Duodenal mucosa (tissue), 2 donors: ENCODE data around the gene UBA52.

Experiments
- H3K27ac ChIP-seq: one replicate; pipeline ENCODE4 v1.7.0; 2013; ENCODE audit warnings: low read depth, low read length
- H3K27me3 ChIP-seq, 2 donors: one replicate each; pipeline ENCODE4 v1.7.0; 2013; ENCODE audit warnings: low read length in 2 of 2, control low read depth in 1 of 2; ENCODE audit not compliant: insufficient read depth in 2 of 2, control insufficient read depth in 1 of 2
- H3K36me3 ChIP-seq, 2 donors: one replicate each; pipeline ENCODE4 v1.7.0; 2013; ENCODE audit warnings: low read length in 2 of 2, control low read depth in 1 of 2; ENCODE audit not compliant: insufficient read depth in 2 of 2, control insufficient read depth in 1 of 2
- H3K4me1 ChIP-seq, 2 donors: one replicate each; pipeline ENCODE4 v1.7.0; 2013; ENCODE audit warnings: low read length in 2 of 2, control low read depth in 1 of 2; ENCODE audit not compliant: insufficient read depth in 2 of 2, control insufficient read depth in 1 of 2
- H3K4me3 ChIP-seq, 2 donors: one replicate each; pipeline ENCODE4 v1.7.0; 2013; ENCODE audit warnings: low read length in 2 of 2, low read depth in 1 of 2
- H3K9ac ChIP-seq, 2 donors: one replicate each; pipeline ENCODE4 v1.7.0; 2013; ENCODE audit warnings: low read length in 2 of 2, low read depth in 1 of 2
- H3K9me3 ChIP-seq, 2 donors: one replicate each; pipeline ENCODE4 v1.7.0; 2013; ENCODE audit warnings: low read length in 2 of 2, control low read depth in 1 of 2; ENCODE audit not compliant: control insufficient read depth in 1 of 2

Gene UBA52

DNA sequence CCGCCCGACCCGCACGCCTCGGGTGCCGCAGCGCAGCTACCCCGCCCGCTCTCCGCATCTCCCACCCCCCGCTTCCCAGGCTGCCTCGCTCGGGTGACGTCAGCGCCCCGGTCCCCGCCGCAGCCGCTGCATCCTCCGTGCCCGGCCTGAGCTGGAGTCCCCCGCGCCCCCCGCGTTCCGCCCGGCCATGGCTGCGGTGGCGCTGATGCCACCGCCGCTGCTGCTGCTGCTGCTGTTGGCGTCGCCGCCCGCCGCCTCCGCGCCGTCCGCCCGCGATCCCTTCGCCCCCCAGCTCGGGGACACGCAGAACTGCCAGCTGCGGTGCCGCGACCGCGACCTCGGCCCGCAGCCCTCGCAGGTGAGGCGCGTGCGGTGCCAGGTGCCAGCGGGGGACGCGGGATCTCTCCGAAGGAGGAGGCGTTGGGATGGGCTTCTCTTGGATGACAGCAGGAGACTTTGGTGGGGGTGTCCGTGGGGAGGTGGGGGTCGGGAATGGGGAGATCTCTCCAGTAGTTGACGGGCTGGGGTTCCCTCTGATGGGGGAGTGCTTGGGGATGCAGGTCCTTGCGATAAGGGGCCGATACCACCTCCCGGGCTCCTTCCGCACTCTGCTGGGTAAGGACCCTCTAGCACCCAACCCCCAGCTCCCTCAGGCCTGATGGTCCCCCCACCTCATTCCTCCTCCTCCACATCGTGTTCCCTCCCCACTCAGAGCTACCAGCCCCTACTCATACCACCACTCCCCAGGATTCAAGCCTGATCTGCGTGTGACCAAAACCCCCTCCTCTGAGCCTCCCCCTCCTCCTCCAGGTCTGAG lies 41.3 kb downstream of the UBA52 start, which contains the start of gene TMEM59L:
TSS of gene TMEM59L (plus strand) at position 99 of the 817 bp plus-strand sequence. CDS start at position 188, 89 bp downstream.
- peaks cover 65 to 69% of the 10 kb centered on the region in 2 donors for H3K27me3 ChIP-seq
- peak within 1 kb of the TSS; percentile 22 to 28 for H3K4me3 ChIP-seq
- peaks cover 7 to 10% of the 10 kb centered on the region in 2 donors for H3K4me1 ChIP-seq
- H3K9ac ChIP-seq, result no peak within 1 kb of the TSS
- no peak within 1 kb of the TSS for H3K27ac ChIP-seq
- no peaks in the 10 kb centered on the region for H3K9me3 ChIP-seq
- H3K36me3 ChIP-seq, result no peaks in the 10 kb centered on the region

DNA sequence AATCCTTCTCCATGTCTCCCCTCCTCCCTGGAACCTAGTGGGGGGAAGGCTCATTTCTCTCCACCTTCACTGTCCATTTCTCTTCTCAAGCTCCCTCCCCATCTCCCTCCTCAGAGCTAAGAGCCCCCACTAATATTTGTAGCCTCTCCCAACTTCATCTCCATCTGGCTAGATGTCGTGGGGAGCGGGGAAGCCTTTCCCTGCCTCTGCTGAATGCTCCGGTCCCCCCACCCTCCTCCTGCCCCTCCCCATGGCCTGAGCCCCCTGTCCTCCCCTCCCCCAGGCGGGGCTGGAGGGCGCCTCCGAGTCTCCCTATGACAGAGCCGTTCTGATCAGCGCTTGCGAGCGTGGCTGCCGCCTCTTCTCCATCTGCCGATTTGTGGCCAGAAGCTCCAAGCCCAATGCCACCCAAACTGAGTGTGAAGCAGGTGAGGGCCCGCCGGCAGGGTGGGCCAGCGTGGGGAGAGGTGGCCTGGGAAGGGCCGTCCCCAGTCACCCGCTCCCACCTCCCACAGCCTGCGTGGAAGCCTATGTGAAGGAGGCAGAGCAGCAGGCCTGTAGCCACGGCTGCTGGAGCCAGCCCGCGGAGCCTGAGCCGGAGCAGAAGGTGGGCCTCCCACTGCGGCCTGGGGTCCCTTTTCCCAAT lies 42.1 kb downstream of the UBA52 start:
- no peak overlapping the region for H3K27ac ChIP-seq
- peaks cover 58 to 62% of the 10 kb centered on the region in 2 donors for H3K27me3 ChIP-seq
- H3K4me1 ChIP-seq, result peaks cover 7 to 10% of the 10 kb centered on the region in 2 donors
- no peaks in the 10 kb centered on the region for H3K9me3 ChIP-seq
- H3K36me3 ChIP-seq, result no peaks in the 10 kb centered on the region
- H3K4me3 ChIP-seq, result no peak overlapping the region
- no peak overlapping the region for H3K9ac ChIP-seq

DNA sequence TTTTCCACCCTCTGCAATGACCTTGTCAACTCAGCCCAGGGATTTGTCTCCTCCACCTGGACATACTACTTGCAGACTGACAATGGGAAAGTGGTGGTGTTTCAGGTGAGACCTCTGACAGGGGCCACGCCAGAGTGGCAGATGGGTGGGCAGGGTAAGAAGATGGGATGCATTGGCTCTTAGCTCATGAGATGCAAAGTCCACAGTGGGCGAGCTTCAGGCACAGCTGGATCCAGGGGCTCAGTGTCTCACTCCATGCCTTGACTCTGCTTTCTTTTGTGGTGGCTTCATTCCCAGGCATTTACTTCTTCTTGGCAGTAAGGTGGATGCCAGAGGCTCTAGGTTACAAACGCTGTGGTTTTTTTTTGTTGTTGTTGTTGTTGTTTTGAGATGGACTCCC lies 44.4 kb downstream of the UBA52 start:
- Histone ChIP-seq H3K27ac (no peak overlapping the region), H3K9ac (no peak overlapping the region), H3K36me3 (no peaks in the 10 kb centered on the region), H3K4me1 (peaks cover 7 to 10% of the 10 kb centered on the region in 2 donors), H3K9me3 (no peaks in the 10 kb centered on the region), H3K27me3 (peaks cover 36 to 39% of the 10 kb centered on the region in 2 donors), H3K4me3 (no peak overlapping the region)

DNA sequence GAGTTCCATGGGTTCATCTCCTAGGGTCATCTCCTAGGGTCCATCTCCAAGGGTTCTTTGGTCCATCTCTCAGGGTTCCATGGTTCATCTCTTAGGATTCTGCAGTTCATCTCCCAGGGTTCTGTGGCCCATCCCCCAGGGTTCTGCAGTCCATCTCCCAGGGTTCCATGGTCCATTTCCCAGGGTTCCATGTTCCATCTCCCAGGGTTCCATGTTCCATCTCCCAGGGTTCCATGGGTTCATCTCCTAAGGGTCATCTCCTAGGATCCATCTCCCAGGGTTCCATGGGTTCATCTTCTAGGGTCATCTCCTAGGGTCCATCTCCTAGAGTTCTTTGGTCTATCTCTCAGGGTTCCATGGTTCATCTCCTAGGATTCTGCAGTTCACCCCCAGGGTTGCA lies 45.9 kb downstream of the UBA52 start:
- Histone ChIP-seq H3K4me1 (peaks cover 0 to 1% of the 10 kb centered on the region in 2 donors), H3K27me3 (peaks cover 24 to 25% of the 10 kb centered on the region in 2 donors)

DNA sequence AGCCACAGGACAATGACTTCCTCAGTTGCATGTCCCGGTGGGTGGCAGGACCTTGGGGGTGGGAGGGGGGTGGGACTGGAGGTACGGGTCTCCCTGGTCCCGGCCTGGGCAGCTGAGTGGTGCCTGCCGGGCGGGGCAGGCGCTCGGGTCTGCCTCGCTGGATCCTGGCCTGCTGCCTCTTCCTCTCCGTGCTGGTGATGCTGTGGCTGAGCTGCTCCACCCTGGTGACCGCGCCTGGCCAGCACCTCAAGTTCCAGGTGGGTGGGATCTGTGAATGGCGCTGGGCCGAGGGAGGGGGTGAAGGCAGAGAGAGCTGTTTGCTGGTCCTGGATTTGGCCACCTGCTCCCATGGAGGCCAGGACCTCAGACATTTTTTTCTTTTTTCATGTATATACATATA lies 46.6 kb downstream of the UBA52 start:
- Histone ChIP-seq H3K27ac (no peak overlapping the region), H3K9me3 (no peaks in the 10 kb centered on the region), H3K4me1 (no peaks in the 10 kb centered on the region), H3K9ac (no peak overlapping the region), H3K36me3 (no peaks in the 10 kb centered on the region), H3K27me3 (peaks cover 18% of the 10 kb centered on the region in 2 donors), H3K4me3 (no peak overlapping the region)

More for the DNA sequence above, 45.9 kb downstream of the UBA52 start:
- H3K9ac ChIP-seq, result no peak overlapping the region
- no peaks in the 10 kb centered on the region for H3K9me3 ChIP-seq
- H3K4me3 ChIP-seq, result no peak overlapping the region
- H3K36me3 ChIP-seq, result no peaks in the 10 kb centered on the region
- no peak overlapping the region for H3K27ac ChIP-seq

DNA sequence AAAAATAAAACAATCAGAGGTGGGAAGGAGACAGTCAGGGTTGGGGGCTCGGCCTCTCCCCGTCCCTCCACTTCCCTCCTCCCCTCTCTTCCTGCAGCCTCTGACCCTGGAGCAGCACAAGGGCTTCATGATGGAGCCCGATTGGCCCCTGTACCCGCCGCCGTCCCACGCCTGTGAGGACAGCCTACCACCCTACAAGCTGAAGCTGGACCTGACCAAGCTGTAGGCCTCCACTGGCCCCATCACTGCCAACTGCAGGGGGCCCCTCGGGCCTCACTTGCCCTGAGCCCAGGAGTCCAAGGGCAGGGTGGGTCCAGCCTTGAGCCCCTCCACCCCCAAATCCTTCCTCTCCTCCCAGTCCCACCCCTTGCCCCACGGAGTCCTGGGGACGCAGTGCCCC lies 48.7 kb downstream of the UBA52 start:
- Histone ChIP-seq H3K4me3 (no peak overlapping the region), H3K4me1 (no peaks in the 10 kb centered on the region), H3K9ac (no peak overlapping the region), H3K27ac (no peak overlapping the region), H3K27me3 (peaks cover 1 to 4% of the 10 kb centered on the region in 2 donors), H3K36me3 (no peaks in the 10 kb centered on the region), H3K9me3 (no peaks in the 10 kb centered on the region)

DNA sequence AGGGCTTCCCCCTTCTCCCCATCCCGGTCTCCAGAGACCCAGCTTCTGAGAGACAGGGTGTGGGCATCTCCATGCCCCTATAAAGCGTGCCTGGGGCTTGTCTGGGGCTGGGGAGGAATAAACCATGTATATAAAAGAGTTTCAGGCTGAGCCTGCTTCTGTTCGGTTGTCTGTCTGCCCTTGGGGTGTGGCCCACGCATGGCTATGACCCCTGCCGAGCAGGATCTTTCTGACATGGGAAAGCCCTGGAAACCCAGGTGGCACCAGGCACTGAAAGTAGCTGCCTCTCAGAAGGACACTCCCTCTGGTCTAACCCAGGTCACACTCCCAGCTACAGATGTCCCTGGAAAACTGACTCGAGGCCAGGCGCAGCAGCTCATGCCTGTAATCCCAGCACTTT lies 49.2 kb downstream of the UBA52 start:
- Histone ChIP-seq H3K4me3 (no peak overlapping the region), H3K4me1 (no peaks in the 10 kb centered on the region), H3K27ac (no peak overlapping the region), H3K9ac (no peak overlapping the region), H3K27me3 (peaks cover 0 to 4% of the 10 kb centered on the region in 2 donors), H3K9me3 (no peaks in the 10 kb centered on the region), H3K36me3 (no peaks in the 10 kb centered on the region)

DNA sequence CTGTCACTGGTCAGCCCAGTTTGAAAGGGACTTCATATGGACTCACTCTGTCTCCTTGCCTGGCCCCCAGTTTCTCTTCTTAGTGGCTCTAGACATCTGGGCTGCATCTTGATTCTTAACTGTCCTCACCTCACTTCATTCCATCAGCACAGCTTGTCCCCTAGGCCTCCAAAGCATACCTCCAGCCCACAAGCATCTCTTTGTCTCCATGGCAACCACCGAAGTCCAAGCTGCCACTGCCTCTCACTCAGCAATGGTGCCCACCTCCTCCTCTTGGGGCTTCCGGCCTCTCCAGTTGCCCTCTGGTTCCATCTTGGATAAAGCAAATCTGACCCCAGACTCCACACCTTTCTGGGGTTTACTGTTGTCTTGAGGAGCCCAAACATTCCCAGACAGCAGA lies 55.2 kb downstream of the UBA52 start:
- no peaks in the 10 kb centered on the region for H3K9me3 ChIP-seq
- no peaks in the 10 kb centered on the region for H3K27me3 ChIP-seq

More for the DNA sequence above, 55.2 kb downstream of the UBA52 start:
- H3K4me3 ChIP-seq, result no peak overlapping the region
- no peak overlapping the region for H3K27ac ChIP-seq
- no peaks in the 10 kb centered on the region for H3K4me1 ChIP-seq
- no peaks in the 10 kb centered on the region for H3K36me3 ChIP-seq
- no peak overlapping the region for H3K9ac ChIP-seq
